ENCODE measurements around the gene TAS2R30.
"Not testable (repeated sequence)": the region's sequence is repeated elsewhere in the genome, so short reads cannot be mapped to it uniquely, and the experiment has no call there.

DNA sequence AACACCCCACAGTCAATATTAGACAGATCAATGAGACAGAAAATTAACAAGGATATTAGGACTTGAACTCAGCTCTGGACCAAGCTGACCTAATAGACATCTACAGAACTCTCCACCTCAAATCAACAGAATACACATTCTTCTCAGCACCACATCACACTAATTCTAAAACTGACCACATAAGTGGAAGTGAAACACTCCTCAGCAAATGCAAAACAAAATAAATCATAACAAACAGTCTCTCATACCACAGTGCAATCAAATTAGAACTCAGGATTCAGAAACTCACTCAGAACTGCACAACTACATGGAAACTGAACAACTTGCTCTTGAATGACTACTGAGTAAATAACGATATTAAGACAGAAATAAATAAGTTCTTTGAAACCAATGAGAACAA, 23.2 kb downstream of the TAS2R30 start:
- TF ChIP-seq, protein P1, sequence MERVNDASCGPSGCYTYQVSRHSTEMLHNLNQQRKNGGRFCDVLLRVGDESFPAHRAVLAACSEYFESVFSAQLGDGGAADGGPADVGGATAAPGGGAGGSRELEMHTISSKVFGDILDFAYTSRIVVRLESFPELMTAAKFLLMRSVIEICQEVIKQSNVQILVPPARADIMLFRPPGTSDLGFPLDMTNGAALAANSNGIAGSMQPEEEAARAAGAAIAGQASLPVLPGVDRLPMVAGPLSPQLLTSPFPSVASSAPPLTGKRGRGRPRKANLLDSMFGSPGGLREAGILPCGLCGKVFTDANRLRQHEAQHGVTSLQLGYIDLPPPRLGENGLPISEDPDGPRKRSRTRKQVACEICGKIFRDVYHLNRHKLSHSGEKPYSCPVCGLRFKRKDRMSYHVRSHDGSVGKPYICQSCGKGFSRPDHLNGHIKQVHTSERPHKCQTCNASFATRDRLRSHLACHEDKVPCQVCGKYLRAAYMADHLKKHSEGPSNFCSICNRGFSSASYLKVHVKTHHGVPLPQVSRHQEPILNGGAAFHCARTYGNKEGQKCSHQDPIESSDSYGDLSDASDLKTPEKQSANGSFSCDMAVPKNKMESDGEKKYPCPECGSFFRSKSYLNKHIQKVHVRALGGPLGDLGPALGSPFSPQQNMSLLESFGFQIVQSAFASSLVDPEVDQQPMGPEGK (tag by site-specific recombination; IDR thresholded peaks at IDR 0.05) = not testable (repeated sequence)
- TF ChIP-seq, protein P2, sequence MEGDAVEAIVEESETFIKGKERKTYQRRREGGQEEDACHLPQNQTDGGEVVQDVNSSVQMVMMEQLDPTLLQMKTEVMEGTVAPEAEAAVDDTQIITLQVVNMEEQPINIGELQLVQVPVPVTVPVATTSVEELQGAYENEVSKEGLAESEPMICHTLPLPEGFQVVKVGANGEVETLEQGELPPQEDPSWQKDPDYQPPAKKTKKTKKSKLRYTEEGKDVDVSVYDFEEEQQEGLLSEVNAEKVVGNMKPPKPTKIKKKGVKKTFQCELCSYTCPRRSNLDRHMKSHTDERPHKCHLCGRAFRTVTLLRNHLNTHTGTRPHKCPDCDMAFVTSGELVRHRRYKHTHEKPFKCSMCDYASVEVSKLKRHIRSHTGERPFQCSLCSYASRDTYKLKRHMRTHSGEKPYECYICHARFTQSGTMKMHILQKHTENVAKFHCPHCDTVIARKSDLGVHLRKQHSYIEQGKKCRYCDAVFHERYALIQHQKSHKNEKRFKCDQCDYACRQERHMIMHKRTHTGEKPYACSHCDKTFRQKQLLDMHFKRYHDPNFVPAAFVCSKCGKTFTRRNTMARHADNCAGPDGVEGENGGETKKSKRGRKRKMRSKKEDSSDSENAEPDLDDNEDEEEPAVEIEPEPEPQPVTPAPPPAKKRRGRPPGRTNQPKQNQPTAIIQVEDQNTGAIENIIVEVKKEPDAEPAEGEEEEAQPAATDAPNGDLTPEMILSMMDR (tag by site-specific recombination; IDR thresholded peaks at IDR 0.05) = not testable (repeated sequence)
- TF ChIP-seq ZNF423, KLF16 (tag by site-specific recombination; IDR thresholded peaks at IDR 0.05): not testable (repeated sequence)
- TF ChIP-seq, protein P3, sequence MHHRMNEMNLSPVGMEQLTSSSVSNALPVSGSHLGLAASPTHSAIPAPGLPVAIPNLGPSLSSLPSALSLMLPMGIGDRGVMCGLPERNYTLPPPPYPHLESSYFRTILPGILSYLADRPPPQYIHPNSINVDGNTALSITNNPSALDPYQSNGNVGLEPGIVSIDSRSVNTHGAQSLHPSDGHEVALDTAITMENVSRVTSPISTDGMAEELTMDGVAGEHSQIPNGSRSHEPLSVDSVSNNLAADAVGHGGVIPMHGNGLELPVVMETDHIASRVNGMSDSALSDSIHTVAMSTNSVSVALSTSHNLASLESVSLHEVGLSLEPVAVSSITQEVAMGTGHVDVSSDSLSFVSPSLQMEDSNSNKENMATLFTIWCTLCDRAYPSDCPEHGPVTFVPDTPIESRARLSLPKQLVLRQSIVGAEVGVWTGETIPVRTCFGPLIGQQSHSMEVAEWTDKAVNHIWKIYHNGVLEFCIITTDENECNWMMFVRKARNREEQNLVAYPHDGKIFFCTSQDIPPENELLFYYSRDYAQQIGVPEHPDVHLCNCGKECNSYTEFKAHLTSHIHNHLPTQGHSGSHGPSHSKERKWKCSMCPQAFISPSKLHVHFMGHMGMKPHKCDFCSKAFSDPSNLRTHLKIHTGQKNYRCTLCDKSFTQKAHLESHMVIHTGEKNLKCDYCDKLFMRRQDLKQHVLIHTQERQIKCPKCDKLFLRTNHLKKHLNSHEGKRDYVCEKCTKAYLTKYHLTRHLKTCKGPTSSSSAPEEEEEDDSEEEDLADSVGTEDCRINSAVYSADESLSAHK (tag by site-specific recombination; IDR thresholded peaks at IDR 0.05) = not testable (repeated sequence)

Data from HEK293 (cell line).